HCT116 (cell line): ENCODE results near the gene TNN. TPM values are rescaled to one million over a fixed set of nuclear protein-coding genes. Genes with fewer than 3 reads are reported as not detected.

Experiments
- ATAC-seq: fragments of 200-7000 bp; cut with Tn5 transposase; 2 replicates; pipeline ENCODE4 v1.9.1; 2020; ENCODE audit warnings: mild to moderate bottlenecking, moderate library complexity
- BruUV-seq: library from RNA; stranded (reverse); fragments of 400-500 nt; replicated peaks from 2 replicates; lab custom pipeline; 2021; lab: Mats Ljungman, UMichigan
- CTCF ChIA-PET: fragments of 300-600 bp; sonication (Branson Sonifier 250); formaldehyde crosslinking; loops from one replicate; lab custom pipeline; 2021; ENCODE audit warnings: antibody characterized with exemption; lab: Charles Lee
- POLR2A ChIA-PET: fragments of 300-600, 350-600 bp; sonication (Branson Sonifier 250); formaldehyde crosslinking; loops from one replicate; lab custom pipeline; 2021; ENCODE audit warnings: antibody characterized with exemption; lab: Charles Lee
- RAD21 ChIA-PET, 2 experiments: fragments of 300-600 bp; sonication (Branson Sonifier 250); formaldehyde crosslinking; loops; one replicate each; lab custom pipeline; 2023; ENCODE audit warnings: low total read pairs in 2 of 2; ENCODE audit not compliant: uncharacterized antibody in 2 of 2, unreplicated experiment in 2 of 2, low non-redundant PET in 1 of 2; lab: Charles Lee
- DNase-seq: peaks from one replicate; pipeline ENCODE4 v3.0.0-alpha.2; 2010; ENCODE audit warnings: low read depth, low spot score
- H2AFZ ChIP-seq: fragments of 200-600 bp; shearing (Covaris generic), sonication (generic); 2 replicates; pipeline ENCODE4 v1.6.1; 2017; ENCODE audit warnings: low read depth, mixed run types, mixed read lengths, antibody characterized with exemption, low read length; ENCODE audit not compliant: poor library complexity, severe bottlenecking
- H3K27ac ChIP-seq: 2 replicates; pipeline ENCODE4 v1.5.1; 2012; ENCODE audit warnings: low read depth, low read length
- H3K27me3 ChIP-seq: fragments of 200-600 bp; sonication (generic); 2 replicates; pipeline ENCODE4 v1.6.1; 2016; ENCODE audit warnings: mixed run types, low read length, mixed read lengths; ENCODE audit not compliant: insufficient read depth
- H3K36me3 ChIP-seq, 2 experiments: fragments of 200-500 bp in 1 of 2; fragments of 200-600 bp in 1 of 2; sonication (Bioruptor generic) in 1 of 2; sonication (generic) in 1 of 2; 2 replicates each; pipeline versions ENCODE4 v1.5.1 to v1.6.1; 2014 to 2016; ENCODE audit warnings: low read length in 2 of 2, inconsistent platforms in 1 of 2, mixed read lengths in 1 of 2, mixed run types in 1 of 2; ENCODE audit not compliant: insufficient read depth in 2 of 2, control insufficient read depth in 1 of 2
- H3K4me1 ChIP-seq, 2 experiments: fragments of 200-600 bp in 1 of 2; sonication (generic) in 1 of 2; 2 replicates each; pipeline versions ENCODE4 v1.5.1 to v1.6.1; 2012 to 2017; ENCODE audit warnings: low read length in 2 of 2, inconsistent platforms in 1 of 2, mild to moderate bottlenecking in 1 of 2, mixed read lengths in 1 of 2, mixed run types in 1 of 2, moderate library complexity in 1 of 2; ENCODE audit not compliant: insufficient read depth in 2 of 2, control insufficient read depth in 1 of 2
- H3K4me2 ChIP-seq: fragments of 200-600 bp; sonication (generic); 2 replicates; pipeline ENCODE4 v1.6.1; 2017; ENCODE audit warnings: mixed run types, low read length, mixed read lengths
- H3K4me3 ChIP-seq, 2 experiments: fragments of 200-600 bp in 1 of 2; sonication (generic) in 1 of 2; replicated peaks in 1 of 2; 2 replicates each; pipeline ENCODE4 v1.5.1; 2011 to 2016; ENCODE audit warnings: low read length in 2 of 2, control low read depth in 1 of 2, low read depth in 1 of 2, mild to moderate bottlenecking in 1 of 2, mixed read lengths in 1 of 2, mixed run types in 1 of 2
- H3K79me2 ChIP-seq: fragments of 200-600 bp; sonication (generic); 2 replicates; pipeline ENCODE4 v1.6.1; 2017; ENCODE audit warnings: mild to moderate bottlenecking, mixed run types, low read length, moderate library complexity, mixed read lengths; ENCODE audit not compliant: insufficient read depth
- H3K9ac ChIP-seq: fragments of 200-600 bp; sonication (generic); 2 replicates; pipeline ENCODE4 v1.6.1; 2016; ENCODE audit warnings: low read length, mixed read lengths
- H3K9me2 ChIP-seq: fragments of 200-600 bp; sonication (generic), shearing (Covaris generic); 2 replicates; pipeline ENCODE4 v1.6.1; 2017; ENCODE audit warnings: mixed run types, mild to moderate bottlenecking, moderate library complexity; ENCODE audit not compliant: insufficient read depth
- H3K9me3 ChIP-seq, 2 experiments: fragments of 200-500 bp in 1 of 2; fragments of 200-600 bp in 1 of 2; sonication (Bioruptor generic) in 1 of 2; sonication (generic) in 1 of 2; 2 replicates each; pipeline ENCODE4 v1.6.1; 2014 to 2017; ENCODE audit warnings: low read length in 2 of 2, mixed read lengths in 2 of 2, inconsistent platforms in 1 of 2, low read depth in 1 of 2, mild to moderate bottlenecking in 1 of 2, mixed run types in 1 of 2, moderate library complexity in 1 of 2; ENCODE audit not compliant: control insufficient read depth in 1 of 2, insufficient read depth in 1 of 2
- H4K20me1 ChIP-seq: fragments of 200-600 bp; sonication (generic), shearing (Covaris generic); 2 replicates; pipeline ENCODE4 v1.6.1; 2017; ENCODE audit warnings: mixed run types, mild to moderate bottlenecking, moderate library complexity; ENCODE audit not compliant: insufficient read depth
- ATF3 ChIP-seq: IDR thresholded peaks from 2 replicates; pipeline ENCODE4 v1.6.1; 2012
- CBX3 ChIP-seq: IDR thresholded peaks from 2 replicates; pipeline ENCODE4 v1.6.1; 2012; ENCODE audit warnings: low read depth
- CEBPB ChIP-seq: IDR thresholded peaks from 2 replicates; pipeline ENCODE4 v1.6.1; 2012; ENCODE audit warnings: low read depth
- CTCF ChIP-seq, 3 experiments: fragments of 200-600 bp in 1 of 3; sonication (generic) in 1 of 3; IDR thresholded peaks in 2 of 3; conservative IDR thresholded peaks in 1 of 3; 2 replicates each; pipeline ENCODE4 v1.5.1; 2012 to 2017; ENCODE audit warnings: low read depth in 2 of 3, low read length in 2 of 3, antibody characterized with exemption in 1 of 3, borderline replicate concordance in 1 of 3, control low read depth in 1 of 3, mild to moderate bottlenecking in 1 of 3, mixed read lengths in 1 of 3, mixed run types in 1 of 3, moderate library complexity in 1 of 3; ENCODE audit not compliant: insufficient read depth in 1 of 3
- EGR1 ChIP-seq: IDR thresholded peaks from 2 replicates; pipeline ENCODE4 v1.6.1; 2012; ENCODE audit warnings: low read depth
- FOSL1 ChIP-seq: IDR thresholded peaks from 2 replicates; pipeline ENCODE4 v1.6.1; 2012; ENCODE audit warnings: low read depth
- POLR2A ChIP-seq: IDR thresholded peaks from 2 replicates; pipeline ENCODE4 v1.7.0; 2011; ENCODE audit warnings: borderline replicate concordance; ENCODE audit not compliant: insufficient read depth, insufficient read length; ENCODE audit errors: extremely low read depth
- RAD21 ChIP-seq: IDR thresholded peaks from 2 replicates; pipeline ENCODE4 v1.6.1; 2012; ENCODE audit warnings: low read depth, mild to moderate bottlenecking
- SP1 ChIP-seq: IDR thresholded peaks from 2 replicates; pipeline ENCODE4 v1.6.1; 2012; ENCODE audit warnings: low read depth
- ZBTB33 ChIP-seq: IDR thresholded peaks from 2 replicates; pipeline ENCODE4 v1.6.1; 2011; ENCODE audit warnings: mild to moderate bottlenecking, low read length, moderate library complexity; ENCODE audit not compliant: insufficient replicate concordance; ENCODE audit errors: extremely low read depth
- ZNF274 ChIP-seq: fragments of 200-500 bp; sonication (Bioruptor generic); IDR thresholded peaks from 2 replicates; pipeline ENCODE4 v1.6.1; 2014; ENCODE audit warnings: mild to moderate bottlenecking, low read depth, low read length, inconsistent platforms
- intact Hi-C: fragments of 100-400 bp; cut with micrococcal nuclease; formaldehyde crosslinking; loops from 2 replicates; pipeline ENCODE4 v1.10.0; 2022
- total RNA-seq: library from RNA; stranded (reverse); gene quantifications from one replicate; pipeline ENCODE4 v1.2.1, GENCODE V29; 2021; ENCODE audit not compliant: unreplicated experiment

The TNN gene
- total RNA-seq, 1 experiment from 2014 or later: not detected

- CTCF ChIA-PET: interaction anchor here (0.6 to 6.0 kb wide), 22 partner anchors 9 to 1692 kb away, joined by 3 to 140 read pairs (median 4); no protein-coding TSS in a partner anchor
- intact Hi-C loops: loop anchor here (1.0 to 2.0 kb wide), 2 partner anchors 66 to 127 kb away; no protein-coding TSS in a partner anchor
- POLR2A ChIA-PET: interaction anchor here (1.3 kb wide), 2 partner anchors 14 to 126 kb away, joined by 3 to 4 read pairs; no protein-coding TSS in a partner anchor
These were observed 87.8 kb downstream of the TNN start for GRCh38 chr1:175155473-175155856.

More at GRCh38 chr1:175155473-175155856, 87.8 kb downstream of the TNN start:
- RAD21 ChIA-PET: interaction anchor here (1.3 to 2.2 kb wide), 4 partner anchors 9 to 165 kb away, joined by 4 to 15 read pairs (median 8); no protein-coding TSS in a partner anchor
- peaks cover 9% of the 10 kb centered on the region; the same call in 1 of the 2 replicates for H3K27me3 ChIP-seq
- TF ChIP-seq ZNF274 (no peak), FOSL1 (no peak), POLR2A (no peak), SP1 (no peak), ATF3 (no peak), CEBPB (no peak), CBX3 (no peak), RAD21 (no peak), ZBTB33 (no peak), CTCF (IDR thresholded peaks at IDR 0.05 in 2 of 3, conservative IDR thresholded peaks at IDR 0.05 in 1 of 3; ENCODE audit: borderline replicate concordance in 1 of 3, insufficient read depth in 1 of 3, low read depth in 2 of 3, low read length in 2 of 3) (no peak), EGR1 (no peak)
- TF ChIP-seq, all 23 proteins: peak for 0
- Histone ChIP-seq H3K4me3 (no peak overlapping the region), H3K9me2 (no peaks in the 10 kb centered on the region), H4K20me1 (no peaks in the 10 kb centered on the region), H3K9me3 (no peaks in the 10 kb centered on the region), H3K9ac (no peak overlapping the region), H3K79me2 (no peaks in the 10 kb centered on the region), H3K36me3 (peaks cover 9 to 10% of the 10 kb centered on the region in 2 experiments; a peak in 2 of 4 replicates), H3K4me2 (no peak overlapping the region), H3K4me1 (peaks cover 0 to 15% of the 10 kb centered on the region in 2 experiments; a peak in 2 of 4 replicates), H3K27ac (no peak overlapping the region), H2AFZ (no peak overlapping the region)
- no peak for DNase-seq
- ATAC-seq: no peak
- no TSS peak for BruUV-seq
